GM12878 (cell line): Measurements from ENCODE around the gene UNC119. TPM values are rescaled to one million over a fixed set of nuclear protein-coding genes. Genes with fewer than 3 reads are reported as not detected.

Source experiments
- ATAC-seq: fragments of 200-7000 bp; cut with Tn5 transposase; 3 replicates; pipeline ENCODE4 v1.9.1; 2020; ENCODE audit warnings: mild to moderate bottlenecking, moderate library complexity
- BruUV-seq: library from RNA; stranded (reverse); fragments of 400-500 nt; replicated peaks from 2 replicates; lab custom pipeline; 2021; lab: Mats Ljungman, UMichigan
- CTCF ChIA-PET: fragments of 300-600 bp; sonication (Branson Sonifier 250); formaldehyde crosslinking; extraction: SDS; loops from one replicate; lab custom pipeline; 2021; ENCODE audit warnings: inconsistent platforms; lab: Yijun Ruan, JAX
- POLR2A ChIA-PET: fragments of 350-600 bp; formaldehyde crosslinking; extraction: SDS; loops from one replicate; lab custom pipeline; 2021; ENCODE audit warnings: inconsistent platforms; lab: Charles Lee
- RAD21 ChIA-PET: fragments of 300-600 bp; sonication (Branson Sonifier 250); formaldehyde crosslinking; loops from one replicate; lab custom pipeline; 2023; ENCODE audit warnings: antibody characterized with exemption; ENCODE audit not compliant: unreplicated experiment; lab: Charles Lee
- SMC1A ChIA-PET: fragments of 300-600 bp; sonication (Branson Sonifier 250); formaldehyde crosslinking; loops from one replicate; lab custom pipeline; 2023; ENCODE audit not compliant: unreplicated experiment, uncharacterized antibody; lab: Charles Lee
- DNase-seq: peaks from one replicate; pipeline ENCODE4 v3.0.0-alpha.2; 2011; ENCODE audit warnings: low read depth, low spot score
- FAIRE-seq: peaks from 3 replicates; lab custom pipeline; 2011; peaks lifted over from hg19 to GRCh38; lab: Jason Lieb, UNC
- H2AFZ ChIP-seq: 2 replicates; pipeline ENCODE4 v1.6.0; 2011; ENCODE audit warnings: low read depth, low read length, control low read depth; ENCODE audit not compliant: control insufficient read depth
- H3K27ac ChIP-seq: 2 replicates; pipeline ENCODE4 v1.5.1; 2011; ENCODE audit warnings: control low read depth; ENCODE audit not compliant: control insufficient read depth, insufficient read depth
- H3K27me3 ChIP-seq, 2 experiments: replicated peaks in 1 of 2; 2 replicates each; pipeline versions ENCODE4 v1.6.0 to v1.6.1; 2011; ENCODE audit warnings: low read length in 1 of 2; ENCODE audit not compliant: control insufficient read depth in 2 of 2, insufficient read depth in 2 of 2
- H3K36me3 ChIP-seq, 2 experiments: 2 replicates each; pipeline ENCODE4 v1.5.1; 2011; ENCODE audit warnings: low read length in 1 of 2; ENCODE audit not compliant: control insufficient read depth in 2 of 2, insufficient read depth in 2 of 2
- H3K4me1 ChIP-seq: 2 replicates; pipeline ENCODE4 v1.6.1; 2011; ENCODE audit warnings: mild to moderate bottlenecking, low read length, moderate library complexity, mixed read lengths; ENCODE audit not compliant: control insufficient read depth, insufficient read depth
- H3K4me2 ChIP-seq: 2 replicates; pipeline ENCODE4 v1.6.0; 2011; ENCODE audit warnings: control low read depth; ENCODE audit not compliant: control insufficient read depth, insufficient read depth
- H3K4me3 ChIP-seq: fragments of 200-600 bp; sonication (generic); 2 replicates; pipeline ENCODE4 v1.5.1; 2016
- H3K79me2 ChIP-seq: 2 replicates; pipeline ENCODE4 v1.6.0; 2011; ENCODE audit warnings: low read length; ENCODE audit not compliant: control insufficient read depth, insufficient read depth
- H3K9ac ChIP-seq: 2 replicates; pipeline ENCODE4 v1.8.0; 2011; ENCODE audit warnings: low read length, control low read depth, mixed read lengths; ENCODE audit not compliant: control insufficient read depth, insufficient read depth
- H3K9me3 ChIP-seq: replicated peaks from 3 replicates; pipeline ENCODE4 v1.5.1; 2011; ENCODE audit warnings: mild to moderate bottlenecking, low read length; ENCODE audit not compliant: control insufficient read depth, insufficient read depth
- H4K20me1 ChIP-seq: 2 replicates; pipeline ENCODE4 v1.6.0; 2011; ENCODE audit not compliant: control insufficient read depth, insufficient read depth
- BCLAF1 ChIP-seq: fragments of 450-650 bp; IDR thresholded peaks from 2 replicates; pipeline ENCODE4 v1.6.1; 2017; ENCODE audit warnings: antibody characterized with exemption, mild to moderate bottlenecking, moderate library complexity
- CBX5 ChIP-seq: sonication (generic); IDR thresholded peaks from 2 replicates; pipeline ENCODE4 v1.6.1; 2016; ENCODE audit warnings: low read depth, moderate library complexity, mild to moderate bottlenecking, inconsistent platforms
- CUX1 ChIP-seq: IDR thresholded peaks from 2 replicates; pipeline ENCODE4 v1.6.1; 2012; ENCODE audit warnings: improper control_type of control experiment, low read depth, low read length; ENCODE audit not compliant: insufficient replicate concordance
- DPF2 ChIP-seq: fragments of 450-650 bp; IDR thresholded peaks from 2 replicates; pipeline ENCODE4 v1.6.1; 2017; ENCODE audit warnings: mild to moderate bottlenecking
- HSF1 ChIP-seq: fragments of 150-350 bp; IDR thresholded peaks from 2 replicates; pipeline ENCODE4 v1.6.1; 2014; ENCODE audit warnings: mild to moderate bottlenecking, low read depth, low read length
- NRF1 ChIP-seq: conservative IDR thresholded peaks from 2 replicates; pipeline ENCODE4 v1.6.1; 2011; ENCODE audit warnings: mild to moderate bottlenecking, low read depth, low read length, improper control_type of control experiment
- POLR2A ChIP-seq: IDR thresholded peaks from 2 replicates; pipeline ENCODE4 v1.6.1; 2011; ENCODE audit warnings: low read depth, mild to moderate bottlenecking, low read length
- YBX1 ChIP-seq: fragments of 450-650 bp; IDR thresholded peaks from 2 replicates; pipeline ENCODE4 v1.6.1; 2016; ENCODE audit warnings: antibody characterized with exemption
- ZBED1 ChIP-seq: IDR thresholded peaks from 2 replicates; pipeline ENCODE4 v1.6.1; 2016; ENCODE audit warnings: borderline replicate concordance
- ZBTB11 ChIP-seq: fragments of 450-650 bp; formaldehyde crosslinking; IDR thresholded peaks from 2 replicates; pipeline ENCODE4 v1.5.0; 2022; ENCODE audit warnings: mild to moderate bottlenecking, missing genetic modification characterization
- WGBS: methylation state at CpG from one replicate; pipeline ENCODE4 v1.1.6; 2016; ENCODE audit warnings: low lambda C conversion rate; ENCODE audit not compliant: insufficient replicate concordance, insufficient coverage; ENCODE audit errors: missing lambda C conversion rate; 5-methylcytosine and 5-hydroxymethylcytosine counted together
- in situ Hi-C: fragments of 300-500 bp; cut with MboI; formaldehyde crosslinking; loops from 9 replicates; pipeline ENCODE4 v1.14.3; 2018; ENCODE audit warnings: mixed read lengths
- intact Hi-C: fragments of 100-400 bp; cut with micrococcal nuclease; formaldehyde crosslinking; loops from one replicate; pipeline ENCODE4 v1.14.2; 2022; ENCODE audit not compliant: unreplicated experiment
- polyA plus RNA-seq, 11 experiments: library from polyadenylated mRNA; depleted of rRNA in 4 of 11; unstranded in 6 of 11; stranded (reverse) in 5 of 11; fragments of >200 nt; fragmentation: Nextera tagmentation in 4 of 11; fragmentation: Illumina TruSeq in 1 of 11; extraction: Ambion mirVana in 4 of 11; extraction: Trizol in 1 of 11; gene quantifications; 1 replicate in 1 of 11; 2 replicates in 10 of 11; pipeline versions ENCODE4 v1.2.1 to v1.2.3, GENCODE V29; 2011 to 2016; ENCODE audit warnings: inconsistent platforms in 2 of 11, missing spikeins in 2 of 11, low read depth in 1 of 11
- total RNA-seq, 4 experiments: library from RNA; depleted of rRNA in 3 of 4; stranded (reverse); fragments of >200 nt in 3 of 4; fragmentation: Illumina TruSeq in 1 of 4; extraction: Trizol in 1 of 4; gene quantifications; 2 replicates each; pipeline versions ENCODE4 v1.2.1 to v1.2.3, GENCODE V29; 2013 to 2021

UNC119 gene
- total and polyA plus RNA-seq, 10 of the 15 experiments (the other 5 are each of a cell fraction or from before 2014, with no cell fraction given) = 2.7 to 436 (median 57.8) TPM

GRCh38 chr17:28534740-28535375 is 17.6 kb downstream of the UNC119 start:
- POLR2A ChIA-PET = interaction anchor here (1.1 kb wide), 1 partner anchor 30 kb away, joined by 3 read pairs; no protein-coding TSS in a partner anchor
- Histone ChIP-seq H3K36me3 (no peaks in the 10 kb centered on the region), H3K79me2 (no peaks in the 10 kb centered on the region), H3K27me3 (no peaks in the 10 kb centered on the region; a peak in 1 of 4 replicates), H2AFZ (no peak overlapping the region), H3K9me3 (no peaks in the 10 kb centered on the region), H3K4me3 (no peak overlapping the region), H3K4me2 (no peak overlapping the region), H3K27ac (no peak overlapping the region), H4K20me1 (no peaks in the 10 kb centered on the region), H3K4me1 (no peaks in the 10 kb centered on the region), H3K9ac (no peak overlapping the region)
- in situ Hi-C loops (no loop called here), intact Hi-C loops (no loop called here)
- ATAC-seq (peak; percentile 30; the same call in 1 of the 3 replicates), FAIRE-seq (no peak), DNase-seq (no peak)
- SMC1A ChIA-PET = interaction anchor here (1.8 kb wide), 1 partner anchor 40 kb away, joined by 5 read pairs; no protein-coding TSS in a partner anchor
- 27% methylated on average over 11 of the region's 11 CpGs for WGBS
- CTCF ChIA-PET = interaction anchor here (0.6 to 4.2 kb wide), 3 partner anchors 38 to 641 kb away, joined by 3 to 59 read pairs (median 4); no protein-coding TSS in a partner anchor
- BruUV-seq = no TSS peak
- RAD21 ChIA-PET = interaction anchor here (0.8 to 1.4 kb wide), 2 partner anchors 13 to 40 kb away, joined by 4 to 5 read pairs; no protein-coding TSS in a partner anchor
- no peak for TF ChIP-seq YBX1
- no peak for TF ChIP-seq HSF1
- no peak for TF ChIP-seq CBX5
- no peak for TF ChIP-seq CUX1
- TF ChIP-seq NRF1 = no peak
- no peak for TF ChIP-seq BCLAF1
- no peak for TF ChIP-seq DPF2
- no peak for TF ChIP-seq ZBED1
- no peak for TF ChIP-seq POLR2A
- no peak for TF ChIP-seq ZBTB11 (CRISPR knock-in tag)
